Measurements from ENCODE around the gene TMEM255B. TPM values are rescaled to one million over a fixed set of nuclear protein-coding genes. Genes with fewer than 3 reads are reported as not detected.

The TMEM255B gene
- total and polyA plus RNA-seq, 2 of the 4 experiments (the other 2 are of a cell fraction): 0.36 to 0.94 TPM

DNA sequence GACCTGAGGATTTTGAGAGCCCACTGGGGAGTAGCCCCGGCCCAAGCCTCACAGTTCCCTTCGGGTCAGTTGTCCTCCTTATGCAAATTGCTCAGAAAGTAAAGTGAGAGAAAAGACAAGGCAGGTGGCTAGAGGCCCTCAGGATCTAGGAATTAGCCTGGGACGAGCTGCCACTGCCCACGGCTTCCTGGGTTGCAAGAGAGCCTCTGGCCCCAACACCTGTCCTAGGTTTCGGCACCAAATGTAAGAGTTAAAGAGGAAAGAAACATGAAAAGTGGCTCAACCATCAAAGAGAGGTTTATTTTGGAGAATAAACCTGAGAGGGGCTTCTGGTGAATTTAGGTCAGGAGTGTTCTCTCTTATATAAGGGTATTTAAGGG is 25.6 kb downstream of the TMEM255B start:
- Histone ChIP-seq H3K27me3 (ENCODE audit: control insufficient read depth, insufficient read depth, low read length) (peaks cover 8% of the 10 kb centered on the region), H2BK15ac (ENCODE audit: low read depth, low read length) (no peak overlapping the region), H3K36me3 (ENCODE audit: control insufficient read depth, insufficient read depth, low read length) (no peaks in the 10 kb centered on the region), H2AK5ac (ENCODE audit: low read depth, low read length) (no peak overlapping the region), H3K9ac (ENCODE audit: low read depth, low read length) (no peak overlapping the region), H3K9me3 (ENCODE audit: control insufficient read depth, insufficient read depth, low read length) (peaks cover 4% of the 10 kb centered on the region), H3K18ac (ENCODE audit: low read depth, low read length) (no peak overlapping the region), H4K8ac (ENCODE audit: low read depth in 2 of 2, low read length in 2 of 2) (no peak overlapping the region), H3K4ac (ENCODE audit: low read depth, low read length) (no peak overlapping the region), H3K27ac (ENCODE audit: insufficient read depth, low read length) (no peak overlapping the region), H4K91ac (ENCODE audit: insufficient read depth, low read depth, low read length) (no peak overlapping the region), H3K14ac (replicated peaks; ENCODE audit: low read depth, low read length) (no peak overlapping the region), H3K4me1 (ENCODE audit: control insufficient read depth, insufficient read depth, low read length) (peaks cover 6% of the 10 kb centered on the region; the same call in 1 of the 2 replicates), H3K4me2 (ENCODE audit: low read depth, low read length) (no peak overlapping the region), H3K9me1 (ENCODE audit: insufficient read depth, low read length) (peaks cover 10% of the 10 kb centered on the region), H4K5ac (ENCODE audit: low read depth, low read length) (no peak overlapping the region), H3K79me1 (ENCODE audit: low read depth in 1 of 2, low read length in 2 of 2) (peaks cover 0 to 5% of the 10 kb centered on the region in 2 experiments; a peak in 1 of 4 replicates), H4K20me1 (ENCODE audit: insufficient read depth, low read length) (peaks cover 7% of the 10 kb centered on the region; the same call in 1 of the 2 replicates), H2BK120ac (ENCODE audit: low read depth, low read length) (no peak overlapping the region), H2AK9ac (replicated peaks; ENCODE audit: low read depth, low read length, poor library complexity) (no peak overlapping the region), H2AFZ (replicated peaks; ENCODE audit: low read length, poor library complexity) (no peak overlapping the region), H2BK20ac (ENCODE audit: low read depth, low read length) (no peak overlapping the region), H2BK5ac (ENCODE audit: low read depth, low read length, poor library complexity, severe bottlenecking) (no peak overlapping the region), H3K4me3 (ENCODE audit: insufficient read depth, low read depth, low read length) (no peak overlapping the region), H3K23ac (ENCODE audit: low read depth, low read length) (no peak overlapping the region), H3K56ac (ENCODE audit: extremely low read depth, insufficient read depth, low read length) (no peak overlapping the region)
- WGBS, 2 experiments (ENCODE audit: extremely low coverage in 2 of 2, insufficient read length in 1 of 2): 76% methylated on average over 3 of the region's 5 CpGs; no CpG with 5 or more reads in 1 of the 2 experiments
- ChIA-PET CTCF (no interaction called here), POLR2A (ENCODE audit: unreplicated experiment) (no interaction called here)
- ATAC-seq (ENCODE audit: low read depth) (no peak), DNase-seq (no peak)
- in situ Hi-C loops (cut with MboI; ENCODE audit: low sequenced_read_pairs): no loop called here
- dilution Hi-C loops (cut with HindIII; ENCODE audit: low sequenced_read_pairs, unreplicated experiment): no loop called here
- TF ChIP-seq BHLHE40 (IDR thresholded peaks at IDR 0.05; ENCODE audit: low read depth, low read length) (no peak), RFX5 (IDR thresholded peaks at IDR 0.05; ENCODE audit: low read depth, low read length) (no peak), RAD21 (IDR thresholded peaks at IDR 0.05; ENCODE audit: low read length) (no peak), CHD1 (IDR thresholded peaks at IDR 0.05; ENCODE audit: low read depth, low read length) (no peak), RCOR1 (IDR thresholded peaks at IDR 0.05; ENCODE audit: insufficient replicate concordance, low read length) (no peak), MXI1 (IDR thresholded peaks at IDR 0.05; ENCODE audit: borderline replicate concordance, low read depth, low read length) (no peak), MAZ (IDR thresholded peaks at IDR 0.05; ENCODE audit: borderline replicate concordance, low read depth, low read length) (no peak), CEBPB (IDR thresholded peaks at IDR 0.05; ENCODE audit: low read depth, low read length) (no peak), POLR2A (IDR thresholded peaks at IDR 0.05; ENCODE audit: low read depth, low read length) (no peak), SMC3 (IDR thresholded peaks at IDR 0.05; ENCODE audit: low read depth, low read length) (no peak), FOS (IDR thresholded peaks at IDR 0.05; ENCODE audit: low read depth, low read length) (no peak), NFE2L2 (IDR thresholded peaks at IDR 0.05; ENCODE audit: low read depth, low read length) (no peak), MAFK (IDR thresholded peaks at IDR 0.05; ENCODE audit: low read depth, low read length) (no peak)
- TF ChIP-seq, protein P1, sequence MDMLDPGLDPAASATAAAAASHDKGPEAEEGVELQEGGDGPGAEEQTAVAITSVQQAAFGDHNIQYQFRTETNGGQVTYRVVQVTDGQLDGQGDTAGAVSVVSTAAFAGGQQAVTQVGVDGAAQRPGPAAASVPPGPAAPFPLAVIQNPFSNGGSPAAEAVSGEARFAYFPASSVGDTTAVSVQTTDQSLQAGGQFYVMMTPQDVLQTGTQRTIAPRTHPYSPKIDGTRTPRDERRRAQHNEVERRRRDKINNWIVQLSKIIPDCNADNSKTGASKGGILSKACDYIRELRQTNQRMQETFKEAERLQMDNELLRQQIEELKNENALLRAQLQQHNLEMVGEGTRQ (IDR thresholded peaks at IDR 0.05; ENCODE audit: low read depth, low read length): no peak
- TF ChIP-seq, protein P2, sequence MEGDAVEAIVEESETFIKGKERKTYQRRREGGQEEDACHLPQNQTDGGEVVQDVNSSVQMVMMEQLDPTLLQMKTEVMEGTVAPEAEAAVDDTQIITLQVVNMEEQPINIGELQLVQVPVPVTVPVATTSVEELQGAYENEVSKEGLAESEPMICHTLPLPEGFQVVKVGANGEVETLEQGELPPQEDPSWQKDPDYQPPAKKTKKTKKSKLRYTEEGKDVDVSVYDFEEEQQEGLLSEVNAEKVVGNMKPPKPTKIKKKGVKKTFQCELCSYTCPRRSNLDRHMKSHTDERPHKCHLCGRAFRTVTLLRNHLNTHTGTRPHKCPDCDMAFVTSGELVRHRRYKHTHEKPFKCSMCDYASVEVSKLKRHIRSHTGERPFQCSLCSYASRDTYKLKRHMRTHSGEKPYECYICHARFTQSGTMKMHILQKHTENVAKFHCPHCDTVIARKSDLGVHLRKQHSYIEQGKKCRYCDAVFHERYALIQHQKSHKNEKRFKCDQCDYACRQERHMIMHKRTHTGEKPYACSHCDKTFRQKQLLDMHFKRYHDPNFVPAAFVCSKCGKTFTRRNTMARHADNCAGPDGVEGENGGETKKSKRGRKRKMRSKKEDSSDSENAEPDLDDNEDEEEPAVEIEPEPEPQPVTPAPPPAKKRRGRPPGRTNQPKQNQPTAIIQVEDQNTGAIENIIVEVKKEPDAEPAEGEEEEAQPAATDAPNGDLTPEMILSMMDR (conservative IDR thresholded peaks at IDR 0.05; ENCODE audit: low read depth, low read length): no peak
- TF ChIP-seq, protein P3, sequence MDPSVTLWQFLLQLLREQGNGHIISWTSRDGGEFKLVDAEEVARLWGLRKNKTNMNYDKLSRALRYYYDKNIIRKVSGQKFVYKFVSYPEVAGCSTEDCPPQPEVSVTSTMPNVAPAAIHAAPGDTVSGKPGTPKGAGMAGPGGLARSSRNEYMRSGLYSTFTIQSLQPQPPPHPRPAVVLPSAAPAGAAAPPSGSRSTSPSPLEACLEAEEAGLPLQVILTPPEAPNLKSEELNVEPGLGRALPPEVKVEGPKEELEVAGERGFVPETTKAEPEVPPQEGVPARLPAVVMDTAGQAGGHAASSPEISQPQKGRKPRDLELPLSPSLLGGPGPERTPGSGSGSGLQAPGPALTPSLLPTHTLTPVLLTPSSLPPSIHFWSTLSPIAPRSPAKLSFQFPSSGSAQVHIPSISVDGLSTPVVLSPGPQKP (IDR thresholded peaks at IDR 0.05; ENCODE audit: borderline replicate concordance, low read depth, low read length): no peak
- intact Hi-C loops (cut with micrococcal nuclease): no loop called here
- BruUV-seq (replicated peaks): no TSS peak

Measured in IMR-90 (cell line).